Activated CD4-positive, alpha-beta T cell treated with anti-CD3 and anti-CD28 coated beads for 1 hour (primary cell): ENCODE data around the gene FBXO4.
"Not testable (repeated sequence)": the region's sequence is repeated elsewhere in the genome, so short reads cannot be mapped to it uniquely, and the experiment has no call there.

Experiments
- DNase-seq: peaks from one replicate; pipeline ENCODE4 v3.0.0-alpha.2; 2020

FBXO4 gene

DNA sequence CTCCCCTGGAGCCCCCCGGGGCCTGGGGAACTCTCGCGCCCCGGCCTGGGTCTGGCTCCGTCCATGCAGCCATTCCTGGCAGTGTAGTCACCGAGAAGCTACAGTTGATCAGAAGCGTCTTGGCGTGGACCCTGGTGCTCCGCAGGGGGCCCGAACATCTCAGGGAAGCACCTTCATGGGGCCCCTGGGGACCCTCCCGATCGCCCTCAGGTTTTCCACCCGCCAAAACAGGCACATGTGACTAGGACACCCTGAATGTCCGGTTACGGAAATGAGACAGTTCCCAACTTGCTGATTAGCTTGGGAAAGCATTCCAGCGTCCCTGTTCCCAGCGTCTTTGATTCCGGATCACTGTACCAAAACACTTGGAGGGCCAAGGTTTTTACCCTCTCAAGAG, 472 bp downstream of the FBXO4 start:
- no peak for DNase-seq

DNA sequence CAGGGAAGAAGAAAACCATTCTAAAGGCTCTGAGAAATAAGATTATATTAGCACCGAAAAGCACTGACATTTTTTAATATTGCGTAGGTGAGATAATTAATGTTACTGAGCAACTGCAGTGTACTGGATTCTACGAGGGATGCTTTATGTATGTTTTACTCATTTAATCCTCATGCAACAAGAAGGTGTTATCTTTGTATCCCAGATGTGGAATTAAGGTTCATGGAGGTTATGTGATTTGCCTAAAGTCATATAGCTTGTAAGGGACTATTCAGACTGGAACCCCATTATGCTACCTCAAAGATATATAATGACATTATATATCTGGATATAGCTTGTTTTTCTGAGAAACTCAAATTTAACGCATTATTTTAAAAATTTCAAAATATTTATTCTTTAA, 2.5 kb downstream of the FBXO4 start:
- no peak for DNase-seq

DNA sequence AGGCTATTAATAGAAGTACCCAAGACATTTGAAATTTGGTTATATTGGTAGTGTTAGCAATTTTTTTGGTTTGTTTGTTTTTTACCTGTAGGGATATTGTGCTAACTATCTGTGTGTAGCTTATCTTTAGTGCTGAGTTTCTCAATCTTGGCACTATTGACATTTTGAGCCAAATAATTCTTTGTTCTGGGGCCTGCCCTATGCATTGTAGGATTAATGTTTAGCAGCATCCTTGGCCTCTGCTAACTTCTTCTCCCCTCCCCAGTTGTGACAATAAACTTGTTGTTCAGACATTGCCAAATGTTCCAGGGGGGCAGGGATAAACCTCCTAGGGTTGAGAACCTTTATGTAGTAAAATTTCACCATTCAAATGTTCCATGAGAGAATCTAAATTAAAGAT, 4.0 kb downstream of the FBXO4 start:
- DNase-seq: no peak

DNA sequence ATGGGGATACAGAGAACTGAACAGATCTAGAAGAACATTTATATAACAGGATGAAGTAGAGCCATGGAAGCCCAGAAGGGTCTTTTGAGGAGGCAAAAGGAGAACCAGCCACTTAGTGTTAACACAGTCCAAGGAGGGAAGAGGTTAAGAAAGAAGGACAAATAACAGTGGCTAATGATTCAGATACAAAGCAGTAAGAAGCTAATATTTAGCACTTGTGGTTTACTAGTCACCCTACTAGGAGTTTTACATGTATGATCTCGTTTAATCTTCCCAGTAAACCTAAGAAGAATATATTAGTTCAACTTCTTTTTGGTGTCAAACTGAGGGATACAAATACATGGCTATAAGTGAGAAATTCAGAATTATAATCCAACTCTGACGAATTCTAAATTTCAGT, 7.7 kb downstream of the FBXO4 start:
- DNase-seq: no peak

DNA sequence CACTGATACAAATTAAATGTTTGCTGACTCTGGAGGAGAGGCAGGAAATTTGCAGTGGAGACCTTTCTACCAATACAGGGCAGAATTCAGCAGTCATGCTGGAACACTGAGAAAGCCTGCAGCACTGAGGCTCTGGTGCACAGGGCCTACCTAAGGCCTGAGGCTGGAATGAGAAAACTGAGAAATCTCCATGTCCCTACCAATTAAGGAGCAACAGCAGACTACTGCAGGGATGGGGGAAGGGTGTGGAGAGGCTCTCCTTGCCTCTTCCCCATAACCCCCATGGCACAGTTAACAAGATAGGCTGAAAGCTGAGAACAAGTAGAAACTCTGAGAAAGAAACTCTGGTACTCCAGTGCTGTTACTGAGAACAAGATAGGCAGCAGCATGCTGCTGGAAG, 10.5 kb downstream of the FBXO4 start:
- no peak for DNase-seq

DNA sequence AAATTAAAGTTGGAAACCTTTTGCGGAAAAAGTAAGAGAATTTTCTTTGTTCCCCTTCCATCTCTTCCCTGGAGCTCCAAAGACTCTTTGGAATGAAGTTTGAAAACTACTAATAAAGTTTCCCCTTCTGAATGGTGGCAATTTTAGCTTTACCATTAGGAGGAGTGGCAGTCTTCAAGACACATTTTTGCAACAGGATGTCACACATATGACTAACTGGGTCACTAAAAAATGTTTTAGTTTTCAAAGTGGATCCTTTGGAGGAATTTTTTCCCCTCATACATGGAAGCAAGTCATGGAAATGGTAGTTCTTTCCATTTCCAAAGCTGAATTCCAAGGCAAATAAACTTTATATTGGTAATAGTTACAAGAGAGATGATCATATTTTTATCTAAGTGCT, 15.6 kb downstream of the FBXO4 start:
- DNase-seq: no peak

DNA sequence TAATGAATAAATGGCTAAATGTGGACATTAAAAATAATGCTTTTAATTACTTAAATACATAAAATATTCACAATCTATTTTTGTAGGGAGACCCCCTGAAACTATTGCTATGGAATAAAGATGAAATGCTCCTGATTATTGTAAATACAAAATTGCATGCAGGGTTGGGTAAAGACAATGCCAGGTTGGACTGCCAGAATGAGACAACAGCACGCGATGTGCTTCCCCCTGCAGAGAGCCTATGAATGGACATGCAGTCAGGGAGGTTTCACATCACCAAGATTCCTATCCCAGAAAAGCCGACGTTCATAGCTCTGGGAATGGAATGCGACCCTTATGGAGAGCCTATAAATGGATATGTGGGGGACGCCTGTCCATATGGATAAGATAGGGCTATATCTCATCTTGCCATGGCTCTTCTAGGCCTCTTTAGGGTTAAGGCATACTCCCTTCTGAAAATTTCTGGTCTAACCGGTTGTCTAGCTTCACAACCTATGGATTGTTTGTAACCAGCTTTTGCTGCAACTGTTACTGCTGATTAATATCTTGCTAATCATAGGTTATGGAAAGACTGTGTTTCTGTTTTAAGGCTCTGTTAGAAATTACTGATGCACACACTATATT, 20.4 kb downstream of the FBXO4 start:
- DNase-seq: not testable (repeated sequence)

DNA sequence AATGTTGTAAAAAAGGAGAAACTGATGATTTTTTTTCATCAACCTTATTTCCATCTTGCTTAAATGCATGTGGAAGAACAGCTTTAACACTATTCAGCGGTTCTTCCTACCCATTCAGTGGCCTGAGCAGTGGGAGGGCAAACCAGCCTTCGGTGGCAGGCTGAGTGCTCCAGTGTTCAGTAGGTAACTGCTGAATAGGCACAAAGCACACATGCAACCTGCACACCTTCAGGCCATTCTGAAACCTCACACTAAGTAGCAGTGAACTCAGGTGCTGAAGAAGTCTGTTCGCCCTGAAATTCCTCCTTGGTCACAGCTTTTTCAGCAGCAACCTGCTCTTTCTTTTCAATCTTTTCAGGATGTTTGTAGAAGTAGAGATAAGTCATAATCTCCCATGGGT, 26.1 kb downstream of the FBXO4 start:
- no peak for DNase-seq

DNA sequence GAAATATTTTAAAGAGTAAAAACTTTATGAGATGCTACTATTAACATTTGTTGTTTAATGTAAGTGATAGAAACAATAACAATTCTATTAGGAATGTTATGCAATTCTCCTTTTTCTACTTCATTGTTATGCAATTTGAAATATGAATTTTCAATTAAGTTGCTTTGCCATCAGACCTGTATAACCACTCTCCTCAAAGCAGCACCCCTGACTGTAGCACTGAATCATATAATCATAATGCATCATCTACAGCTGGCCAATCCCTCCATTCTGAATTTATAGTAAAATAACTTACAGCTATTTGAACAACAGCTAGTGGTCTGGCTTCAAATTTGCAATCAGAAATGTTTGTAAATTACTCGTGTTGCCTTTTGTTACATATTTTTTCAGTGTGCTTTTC, 29.2 kb downstream of the FBXO4 start:
- DNase-seq: no peak

DNA sequence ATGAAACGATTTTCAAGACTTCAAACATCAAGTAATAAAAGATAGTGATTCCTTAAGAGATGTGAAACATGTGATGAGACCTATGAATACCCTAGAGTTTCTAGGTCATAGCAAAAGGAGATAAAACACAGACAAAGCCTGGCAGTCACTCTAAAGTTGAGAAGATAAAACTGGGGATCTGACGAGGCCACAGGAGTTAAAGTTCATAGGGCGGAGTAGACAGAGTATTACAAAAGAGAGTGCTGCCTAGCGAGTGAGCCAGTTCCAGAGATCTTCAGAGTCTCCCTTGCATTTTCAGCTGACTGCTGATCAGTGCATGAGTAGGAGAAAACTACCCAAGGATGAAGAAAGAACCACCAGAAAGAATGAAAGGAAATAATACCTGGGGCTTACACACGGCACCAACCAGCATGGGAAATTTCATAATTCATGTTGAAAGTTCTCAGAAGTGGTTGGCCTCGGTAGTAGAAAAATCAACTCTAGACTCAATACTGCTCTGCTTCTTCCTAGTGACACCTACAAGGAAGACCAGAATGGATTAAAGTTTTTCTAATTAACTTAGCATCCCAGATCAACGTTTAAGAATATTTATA, 30.4 kb downstream of the FBXO4 start:
- no peak for DNase-seq

DNA sequence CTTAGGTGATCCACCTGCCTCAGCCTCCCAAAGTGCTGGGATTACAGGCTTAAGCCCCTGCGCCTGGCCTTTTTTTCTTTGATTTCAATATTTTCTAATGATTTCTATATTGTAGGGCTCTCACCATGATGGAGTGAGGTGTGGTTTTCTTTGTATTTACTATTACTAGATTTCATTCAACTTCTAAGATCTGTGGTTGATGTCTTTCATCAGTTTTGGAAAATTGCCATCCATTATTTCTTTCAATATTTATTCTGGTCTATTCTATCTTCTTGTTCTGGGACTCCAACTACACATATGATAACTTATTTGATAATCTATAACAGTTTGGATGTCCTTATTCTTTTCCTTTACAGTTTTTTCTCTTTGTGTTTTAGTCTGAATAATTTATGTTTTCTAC, 31.9 kb downstream of the FBXO4 start:
- DNase-seq: no peak

DNA sequence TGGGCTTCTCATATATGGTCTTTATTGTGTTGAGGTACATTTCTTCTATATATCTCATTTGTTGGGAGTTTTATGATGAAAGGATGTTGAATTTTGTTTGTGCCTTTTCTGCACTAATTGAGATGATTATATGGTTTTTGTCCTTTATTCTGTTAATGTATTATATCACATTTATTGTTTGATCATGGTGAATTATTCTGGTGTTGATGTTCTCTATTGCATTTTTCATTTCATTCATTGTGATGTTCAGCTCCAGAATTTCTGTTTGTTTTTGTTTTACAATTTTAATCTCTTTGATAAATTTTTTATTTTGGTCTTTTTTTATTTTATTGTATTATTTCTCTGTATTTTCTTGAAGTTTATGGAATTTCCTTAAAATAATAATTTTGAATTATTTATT, 35.4 kb downstream of the FBXO4 start:
- no peak for DNase-seq

DNA sequence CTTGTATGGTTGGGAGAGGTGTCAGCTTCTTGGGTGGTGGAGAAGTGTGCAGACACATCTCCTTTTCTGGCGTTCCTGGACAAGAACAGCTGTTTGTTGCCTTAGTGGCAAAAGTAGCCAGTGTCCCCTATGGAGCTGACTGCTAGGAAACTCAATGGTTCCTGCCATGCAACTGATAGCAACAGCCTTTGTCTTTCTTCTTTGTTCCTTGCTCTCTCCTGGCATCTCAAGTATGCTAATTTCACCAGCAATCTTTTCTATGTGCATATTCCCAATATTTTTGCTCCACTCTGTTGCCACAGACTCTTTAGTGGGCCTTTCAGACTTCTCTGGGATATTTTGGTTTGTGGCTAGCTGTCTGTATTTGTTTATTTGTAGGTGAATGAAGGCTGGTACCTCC, 36.7 kb downstream of the FBXO4 start:
- DNase-seq: no peak

DNA sequence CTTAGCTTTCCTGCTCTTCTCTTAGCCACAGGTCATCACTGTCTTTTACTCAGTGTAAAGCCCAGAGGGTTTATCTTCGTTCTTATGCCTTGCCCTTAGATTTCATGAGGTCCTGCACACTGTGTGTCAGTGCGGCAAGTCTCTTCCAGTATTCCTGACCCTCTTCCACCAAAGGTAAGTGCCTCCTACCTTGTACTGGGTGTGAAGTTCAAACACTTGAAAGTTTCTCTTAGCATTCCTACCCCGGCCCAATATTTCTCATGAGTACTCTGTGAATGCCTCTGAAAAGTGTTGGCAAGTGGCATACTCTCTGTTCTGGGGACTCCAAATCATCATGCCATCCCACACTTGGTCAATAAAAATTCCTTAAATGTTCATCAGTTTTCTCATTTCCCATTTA, 37.4 kb downstream of the FBXO4 start:
- no peak for DNase-seq

DNA sequence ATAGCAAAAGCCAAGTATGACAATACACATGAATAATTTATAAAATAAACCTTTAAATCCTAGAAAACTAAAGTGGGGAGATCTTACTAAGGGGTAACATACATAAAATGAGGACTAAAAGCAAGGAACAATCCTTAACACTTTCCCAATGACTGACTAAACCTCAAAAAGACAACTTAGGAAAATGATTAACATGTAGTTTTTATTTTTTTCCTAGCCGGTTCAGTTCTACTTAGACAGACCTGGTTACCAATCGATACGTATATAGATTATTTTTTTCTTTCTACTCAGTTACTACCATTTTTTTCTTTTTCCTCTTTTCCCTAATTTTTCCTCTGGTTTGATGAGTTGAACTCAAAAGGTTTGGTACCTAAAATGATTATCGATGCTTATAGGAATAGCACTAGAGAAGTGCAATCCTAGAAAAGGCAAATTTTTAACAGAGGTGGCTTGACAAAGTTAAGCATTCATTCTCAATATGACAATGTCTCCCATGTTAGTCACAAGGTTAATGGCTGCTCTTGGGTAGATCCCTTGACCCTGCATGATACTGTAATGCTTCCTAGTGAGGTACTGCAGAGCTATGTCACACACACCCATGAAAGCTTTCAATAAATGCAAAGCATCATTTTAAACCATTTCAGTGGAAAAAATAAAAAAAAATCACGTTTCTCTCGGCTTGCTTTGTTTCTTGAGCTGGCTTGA, 41.5 kb downstream of the FBXO4 start:
- DNase-seq: no peak

DNA sequence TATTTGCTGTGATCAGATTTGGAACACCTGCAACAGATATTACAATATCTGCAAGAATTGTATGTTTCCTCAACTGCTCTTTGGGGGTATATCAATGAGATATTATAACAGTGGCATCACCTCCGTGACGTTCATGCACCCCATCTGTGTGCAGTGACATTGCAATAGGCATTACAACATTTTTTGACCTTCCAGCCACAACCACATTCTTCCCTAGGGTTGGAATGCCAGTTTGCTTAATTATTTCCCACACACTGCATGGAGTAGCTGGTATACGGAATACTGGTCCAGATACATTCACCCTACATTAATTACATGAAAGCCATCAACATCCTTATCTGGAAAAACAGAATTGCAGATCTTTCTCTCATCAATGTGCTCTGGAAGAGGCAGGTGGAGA, 42.3 kb downstream of the FBXO4 start:
- DNase-seq: no peak

DNA sequence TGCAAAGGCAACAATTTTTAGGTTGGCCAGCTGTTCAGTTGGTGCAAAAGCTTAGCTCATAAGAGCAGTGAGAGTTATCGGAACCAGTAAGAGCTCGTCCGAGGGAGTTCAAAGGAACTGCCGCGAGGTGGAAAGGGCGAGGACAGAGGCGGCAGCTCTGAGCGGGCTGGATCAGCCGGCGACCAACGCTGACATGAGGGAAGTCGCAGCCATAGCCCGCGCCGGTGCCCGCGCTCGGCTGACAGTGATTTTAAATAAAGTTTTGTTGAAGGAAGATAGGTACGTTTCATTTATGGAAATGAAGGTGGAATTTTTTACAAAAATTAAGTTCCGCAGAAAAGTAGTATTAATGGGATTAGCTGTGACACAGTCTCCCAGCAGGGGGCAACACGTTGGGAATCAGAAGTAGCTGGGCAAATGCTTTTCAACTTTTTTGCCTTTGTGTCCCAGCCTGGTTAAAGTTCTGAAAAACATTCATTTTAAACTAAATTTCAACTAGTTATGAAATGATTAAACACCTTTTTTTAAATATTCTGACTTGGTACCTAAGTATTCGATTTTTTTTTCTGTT, 43.2 kb downstream of the FBXO4 start:
- DNase-seq: no peak

DNA sequence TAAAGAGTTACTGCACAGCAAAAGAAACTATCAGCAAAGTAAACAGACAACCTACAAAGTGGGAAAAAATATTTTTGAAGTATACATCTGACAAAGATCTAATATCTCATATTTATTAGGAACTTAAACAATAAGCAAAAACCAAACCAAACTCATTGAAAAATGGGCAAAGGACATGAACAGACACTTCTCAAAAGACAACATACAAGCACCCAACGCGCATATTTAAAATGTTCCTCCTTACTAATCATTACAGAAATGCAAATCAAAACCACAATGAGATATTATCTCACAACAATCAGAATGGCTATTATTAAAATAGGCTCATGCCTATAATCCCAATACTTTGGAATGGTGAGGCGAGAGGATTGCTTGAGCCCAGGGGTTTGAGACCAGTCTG, 48.0 kb downstream of the FBXO4 start:
- no peak for DNase-seq

DNA sequence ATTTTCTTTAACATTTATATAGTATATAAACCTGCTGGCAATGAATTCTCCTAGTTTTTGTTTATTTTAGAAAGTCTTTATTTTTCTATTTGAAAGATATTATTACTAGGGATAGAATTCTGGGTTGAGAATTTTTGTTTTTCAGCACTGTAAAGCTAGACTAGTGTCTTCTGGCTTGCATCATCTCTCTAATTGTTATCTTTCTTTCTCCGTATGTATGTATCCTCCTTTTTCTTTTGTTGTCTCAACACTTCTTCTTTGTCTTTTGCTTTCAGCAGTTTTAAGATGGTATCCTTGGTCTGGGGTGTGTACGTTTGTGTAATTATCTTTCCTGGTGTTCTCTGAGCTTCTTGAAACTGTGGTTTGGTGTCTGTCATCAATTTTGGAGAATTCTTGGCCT, 48.8 kb downstream of the FBXO4 start:
- no peak for DNase-seq

DNA sequence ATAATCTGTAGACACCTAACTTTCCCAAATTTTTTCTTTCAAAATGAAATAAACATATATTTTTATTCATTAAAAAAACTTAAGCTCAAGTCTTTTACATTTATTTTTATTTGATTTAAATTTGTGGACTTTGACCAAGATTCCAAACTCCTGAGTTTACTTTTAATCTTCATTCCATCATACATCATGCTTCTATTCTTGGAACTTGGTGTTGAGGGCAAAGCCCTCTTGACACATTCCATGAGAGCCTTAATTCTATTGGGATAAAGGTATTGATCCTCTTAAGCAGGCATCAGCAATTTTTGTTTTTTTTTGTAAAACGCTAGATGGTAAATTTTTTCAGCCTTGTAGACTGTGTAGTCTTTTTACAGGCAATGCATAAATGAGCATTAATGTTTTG, 53.6 kb downstream of the FBXO4 start:
- no peak for DNase-seq

DNA sequence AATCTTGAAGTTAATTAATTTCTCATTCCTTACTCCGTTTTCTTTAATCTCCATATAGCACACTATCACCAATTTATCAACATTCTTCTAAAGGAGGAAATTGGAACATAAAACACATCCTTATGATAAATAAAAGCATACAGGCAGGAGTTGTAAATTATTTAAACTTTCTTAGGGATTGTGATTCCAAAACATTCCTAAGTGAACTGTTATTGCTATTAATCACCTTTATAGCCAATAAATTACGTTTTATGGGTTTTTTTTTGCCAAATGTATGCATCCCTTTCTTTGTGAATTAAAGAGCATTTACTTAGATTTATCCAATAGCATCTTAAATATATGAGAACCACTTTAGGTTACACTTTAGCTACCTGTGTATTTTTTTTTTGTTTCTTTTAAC, 55.3 kb downstream of the FBXO4 start:
- DNase-seq: no peak

DNA sequence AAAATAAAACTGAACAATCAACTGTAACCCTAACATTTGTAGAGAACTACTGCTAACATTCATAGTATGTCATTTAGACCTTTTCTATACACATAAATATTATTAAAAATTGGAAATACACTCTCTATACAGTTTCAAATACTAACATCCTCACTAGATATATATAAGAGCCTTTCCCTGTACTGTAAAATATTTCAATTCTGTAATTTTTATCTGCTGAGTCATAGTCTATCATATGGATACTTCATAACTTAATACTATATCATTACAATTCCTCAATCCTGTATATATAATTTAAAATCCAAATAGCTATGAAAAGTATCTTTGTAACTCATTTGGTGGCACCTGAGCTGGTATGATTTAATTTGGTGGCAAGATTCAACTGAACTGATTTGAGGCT, 55.8 kb downstream of the FBXO4 start:
- no peak for DNase-seq

DNA sequence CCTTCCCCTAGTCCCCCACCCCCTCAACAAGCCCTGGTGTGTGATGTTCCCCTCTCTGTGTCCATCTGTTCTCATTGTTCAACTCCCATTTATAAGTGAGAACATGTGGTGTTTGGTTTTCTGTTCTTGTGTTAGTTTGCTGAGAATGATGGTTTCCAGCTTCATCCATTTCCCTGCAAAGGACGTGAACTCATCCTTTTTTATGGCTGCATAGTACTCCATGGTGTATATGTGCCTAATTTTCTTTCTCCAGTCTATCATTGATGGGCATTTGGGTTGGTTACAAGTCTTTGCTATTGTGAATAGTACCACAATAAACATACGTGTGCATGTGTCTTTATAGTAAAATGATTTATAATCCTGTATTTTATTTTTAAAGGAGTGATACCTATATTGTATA, 57.8 kb downstream of the FBXO4 start:
- not testable (repeated sequence) for DNase-seq

DNA sequence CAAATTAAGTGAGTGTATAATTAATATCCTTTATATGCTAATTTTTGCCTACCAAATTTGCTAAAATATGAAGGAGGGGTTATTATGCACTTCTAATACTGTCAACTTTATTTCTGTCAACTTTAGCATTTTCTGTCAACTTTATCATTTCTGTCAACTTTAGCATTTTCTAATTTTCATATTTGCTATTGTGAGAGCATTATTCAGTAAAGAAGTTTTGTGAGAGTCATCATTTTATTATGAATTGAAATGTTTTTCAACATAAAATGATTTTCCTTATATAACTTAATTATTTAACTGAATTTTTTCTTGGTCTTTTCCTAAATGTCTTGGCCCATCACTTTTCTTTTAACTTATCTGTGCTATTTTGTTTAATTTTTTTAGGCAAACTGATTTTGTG, 58.2 kb downstream of the FBXO4 start:
- DNase-seq: no peak
